LNCaP clone FGC (cell line): ENCODE data around the gene JOSD1.

Experiments used
- DNase-seq: peaks from one replicate; pipeline ENCODE4 v3.0.0-alpha.2; 2011; ENCODE audit warnings: low read depth
- H3K4me3 ChIP-seq: 2 replicates; pipeline ENCODE4 v1.5.1; 2011; ENCODE audit warnings: mild to moderate bottlenecking, low read depth, low read length, control low read depth
- TF ChIP-seq, protein P1 (sequence below): IDR thresholded peaks from 2 replicates; pipeline ENCODE4 v1.5.1; 2012; ENCODE audit warnings: mild to moderate bottlenecking; ENCODE audit not compliant: control insufficient read depth, insufficient read depth; ENCODE audit errors: extremely low read depth

Gene JOSD1

DNA sequence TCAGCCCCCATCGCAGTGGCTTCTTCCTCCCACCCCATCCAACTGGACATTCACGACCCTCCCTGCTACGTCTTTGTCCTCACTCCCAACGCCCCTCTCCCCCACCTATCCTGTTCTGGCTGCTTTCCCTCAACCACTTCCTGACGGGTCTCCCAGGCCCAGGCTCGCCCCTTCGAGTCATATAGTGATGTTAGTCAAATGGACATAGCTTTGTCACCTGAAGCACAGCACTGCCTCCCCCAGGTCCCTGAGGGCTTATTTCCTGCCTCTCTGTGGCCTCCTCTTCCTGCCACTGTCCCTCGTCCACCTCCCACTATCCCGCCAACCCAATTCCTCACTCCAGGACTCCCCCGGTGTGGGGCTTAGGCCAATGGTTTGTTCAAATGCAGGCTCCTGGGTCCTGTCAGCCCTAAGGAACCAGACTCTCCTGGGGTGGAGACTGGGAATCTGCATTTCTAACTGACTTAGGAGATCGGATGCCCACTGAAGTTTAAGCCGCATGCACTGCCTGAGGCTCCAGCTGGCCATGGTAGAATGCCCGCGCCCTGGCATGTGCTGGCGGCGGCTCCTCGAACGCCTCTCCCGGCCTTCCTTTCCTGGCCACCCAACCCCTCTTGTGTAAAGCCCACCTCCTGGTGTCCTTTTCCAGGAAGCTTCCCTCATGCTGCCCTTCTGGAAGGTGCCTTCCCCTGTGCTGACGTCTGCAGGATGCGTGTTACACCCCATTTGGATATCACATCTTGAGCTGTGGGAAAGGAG, 36.7 kb upstream of the JOSD1 start:
- TF ChIP-seq, protein P1, sequence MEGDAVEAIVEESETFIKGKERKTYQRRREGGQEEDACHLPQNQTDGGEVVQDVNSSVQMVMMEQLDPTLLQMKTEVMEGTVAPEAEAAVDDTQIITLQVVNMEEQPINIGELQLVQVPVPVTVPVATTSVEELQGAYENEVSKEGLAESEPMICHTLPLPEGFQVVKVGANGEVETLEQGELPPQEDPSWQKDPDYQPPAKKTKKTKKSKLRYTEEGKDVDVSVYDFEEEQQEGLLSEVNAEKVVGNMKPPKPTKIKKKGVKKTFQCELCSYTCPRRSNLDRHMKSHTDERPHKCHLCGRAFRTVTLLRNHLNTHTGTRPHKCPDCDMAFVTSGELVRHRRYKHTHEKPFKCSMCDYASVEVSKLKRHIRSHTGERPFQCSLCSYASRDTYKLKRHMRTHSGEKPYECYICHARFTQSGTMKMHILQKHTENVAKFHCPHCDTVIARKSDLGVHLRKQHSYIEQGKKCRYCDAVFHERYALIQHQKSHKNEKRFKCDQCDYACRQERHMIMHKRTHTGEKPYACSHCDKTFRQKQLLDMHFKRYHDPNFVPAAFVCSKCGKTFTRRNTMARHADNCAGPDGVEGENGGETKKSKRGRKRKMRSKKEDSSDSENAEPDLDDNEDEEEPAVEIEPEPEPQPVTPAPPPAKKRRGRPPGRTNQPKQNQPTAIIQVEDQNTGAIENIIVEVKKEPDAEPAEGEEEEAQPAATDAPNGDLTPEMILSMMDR: no peak
- no peak for DNase-seq

DNA sequence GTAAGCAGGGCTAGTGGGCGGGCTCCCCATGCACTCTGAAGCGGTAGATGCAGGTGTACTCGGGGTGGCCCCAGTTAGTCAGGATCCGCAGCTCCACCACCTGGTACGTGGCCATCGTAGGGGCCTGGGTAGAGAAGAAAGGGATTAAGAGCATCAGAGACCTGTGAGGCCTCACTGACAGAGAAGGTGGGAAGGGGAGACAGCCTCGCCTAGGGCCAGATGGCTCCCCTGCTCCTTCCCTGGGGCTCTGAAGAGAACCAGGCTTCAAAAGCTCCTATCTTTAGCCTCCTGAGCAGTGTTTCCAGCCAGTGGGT, 35.5 kb upstream of the JOSD1 start:
- DNase-seq: no peak
- H3K4me3 ChIP-seq: no peak overlapping the region
- TF ChIP-seq, protein P1: no peak

More for the DNA sequence above, 36.7 kb upstream of the JOSD1 start:
- H3K4me3 ChIP-seq: no peak overlapping the region

GRCh38 chr22:38735465-38736256, 34.9 kb upstream of the JOSD1 start:
- TF ChIP-seq, protein P1: no peak
- H3K4me3 ChIP-seq: no peak overlapping the region
- DNase-seq: no peak

DNA sequence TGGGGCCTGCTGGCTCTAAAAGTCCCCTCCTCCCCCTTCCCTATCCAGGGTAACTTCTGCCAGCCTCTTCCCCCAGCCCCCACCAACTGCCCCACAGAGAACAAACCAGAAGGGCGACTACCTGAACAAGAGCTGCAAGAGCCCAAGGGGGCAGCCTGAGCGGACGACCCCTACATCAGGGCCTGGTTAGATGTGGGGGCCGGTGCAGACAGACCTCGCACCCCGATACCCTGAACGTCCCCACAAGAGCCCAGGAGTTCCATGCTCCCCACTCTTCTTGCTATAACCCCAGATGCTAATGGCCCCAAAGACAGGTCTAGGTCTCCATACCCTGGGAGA, 34.4 kb upstream of the JOSD1 start:
- H3K4me3 ChIP-seq: no peak overlapping the region
- TF ChIP-seq, protein P1: no peak
- no peak for DNase-seq

GRCh38 chr22:38734421-38735100, 33.8 kb upstream of the JOSD1 start:
- H3K4me3 ChIP-seq: no peak overlapping the region
- TF ChIP-seq, protein P1: no peak
- no peak for DNase-seq

GRCh38 chr22:38733724-38734381, 33.1 kb upstream of the JOSD1 start:
- no peak overlapping the region for H3K4me3 ChIP-seq
- TF ChIP-seq, protein P1: no peak
- DNase-seq: peak; percentile 67
